Embryonic facial prominence (tissue), 1 donor: Measurements from ENCODE around the gene MANBA.
"Not testable (repeated sequence)": the region's sequence is repeated elsewhere in the genome, so short reads cannot be mapped to it uniquely, and the experiment has no call there.

Source experiments
- DNase-seq: peaks from one replicate; pipeline ENCODE4 v3.0.0-alpha.2; 2016; ENCODE audit errors: extremely low spot score

MANBA gene

DNA sequence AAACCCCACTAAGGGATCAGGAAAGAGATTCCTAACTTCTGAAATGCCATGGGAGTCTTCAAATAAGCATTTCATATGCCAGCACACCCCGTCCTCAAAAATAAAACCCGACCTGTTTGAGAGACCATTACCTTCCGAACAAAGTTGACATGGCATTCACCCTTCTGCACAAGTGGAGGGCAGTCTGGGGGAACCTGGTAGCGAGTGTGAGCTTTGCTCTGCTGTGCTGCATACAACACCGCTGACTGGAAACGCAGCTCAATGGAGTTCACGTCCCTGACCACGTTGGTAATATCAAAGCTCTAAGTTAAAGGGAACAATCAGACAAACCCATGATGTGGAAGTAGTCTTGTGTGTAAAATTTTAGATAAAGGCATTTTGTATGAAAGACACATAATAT lies 38.0 kb downstream of the MANBA start:
- no peak for DNase-seq

GRCh38 chr4:102718833-102719575 lies 41.8 kb downstream of the MANBA start:
- not testable (repeated sequence) for DNase-seq

DNA sequence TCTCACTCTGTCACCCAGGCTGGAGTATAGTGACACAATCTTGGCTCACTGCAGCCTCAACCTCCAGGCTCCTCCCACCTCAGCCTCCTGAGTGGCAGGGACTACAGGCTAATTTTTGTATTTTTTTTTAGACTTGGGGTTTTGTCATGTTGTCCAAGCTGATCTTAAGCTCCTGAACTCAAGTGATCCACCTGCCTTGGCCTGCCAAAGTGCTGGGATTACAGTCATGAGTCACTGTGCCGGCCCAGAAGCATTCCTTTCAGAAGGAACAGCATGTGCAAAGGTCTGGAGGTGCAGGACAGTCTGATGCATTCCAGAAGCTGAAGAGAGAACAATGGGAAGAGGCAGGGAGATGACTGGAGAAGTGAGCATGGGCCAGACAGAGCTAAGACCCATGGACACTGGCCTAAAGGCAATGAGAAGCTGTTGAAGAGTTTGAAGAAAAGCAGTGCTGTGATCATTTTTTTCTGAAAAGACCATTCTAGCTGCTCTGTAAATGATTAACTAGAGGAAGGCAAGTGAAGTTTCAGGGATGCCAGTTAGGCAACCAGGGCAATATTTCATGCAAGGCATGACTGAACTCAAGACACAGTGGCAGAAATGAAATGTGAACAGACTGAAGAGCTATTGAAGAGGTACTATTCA lies 43.2 kb downstream of the MANBA start:
- no peak for DNase-seq

DNA sequence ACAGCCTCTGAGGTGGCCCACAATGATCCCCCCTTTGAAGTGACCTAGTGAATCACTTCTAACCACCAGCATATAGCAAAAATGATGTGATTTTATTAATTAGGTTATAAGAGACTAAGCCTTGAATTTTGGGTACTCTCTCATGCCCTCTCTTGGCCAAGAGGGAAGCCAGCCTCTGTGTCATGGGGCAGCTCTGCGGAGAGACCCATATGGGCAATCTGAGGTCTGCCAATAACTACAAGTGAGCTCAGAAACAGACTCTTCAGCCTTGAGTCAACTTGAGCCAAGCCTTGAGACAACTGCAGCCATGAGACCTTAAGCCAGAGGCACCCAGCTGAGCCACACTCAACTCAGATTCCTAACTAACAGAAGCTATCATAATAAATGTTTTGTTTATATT lies 45.7 kb downstream of the MANBA start:
- DNase-seq = no peak

- not testable (repeated sequence) for DNase-seq
Measured at GRCh38 chr4:102713774-102714173, 47.0 kb downstream of the MANBA start.

DNA sequence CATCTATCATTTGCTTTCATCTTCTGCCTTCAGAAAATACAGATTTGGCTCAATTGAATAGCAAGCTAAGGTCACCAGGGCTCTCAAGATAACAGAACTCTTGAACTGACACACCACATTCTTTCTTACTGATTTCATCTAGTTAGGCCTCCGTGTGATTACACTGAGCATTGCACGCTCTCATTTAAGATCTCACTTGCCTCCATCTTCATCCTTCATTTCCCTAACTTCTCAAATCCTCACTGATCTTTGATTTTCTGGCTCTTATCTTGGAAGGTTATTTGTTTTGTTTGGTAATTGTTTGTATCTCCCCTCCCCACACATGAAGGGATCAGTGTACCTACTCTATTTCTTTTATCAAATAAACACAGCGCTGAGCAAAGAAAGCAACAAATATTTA lies 47.7 kb downstream of the MANBA start:
- DNase-seq = no peak

GRCh38 chr4:102710986-102711385 lies 49.8 kb downstream of the MANBA start:
- no peak for DNase-seq

- not testable (repeated sequence) for DNase-seq
Measured at GRCh38 chr4:102709060-102709459, 51.7 kb downstream of the MANBA start.

- DNase-seq = no peak
Measured at GRCh38 chr4:102707150-102707549, 53.6 kb downstream of the MANBA start.

DNA sequence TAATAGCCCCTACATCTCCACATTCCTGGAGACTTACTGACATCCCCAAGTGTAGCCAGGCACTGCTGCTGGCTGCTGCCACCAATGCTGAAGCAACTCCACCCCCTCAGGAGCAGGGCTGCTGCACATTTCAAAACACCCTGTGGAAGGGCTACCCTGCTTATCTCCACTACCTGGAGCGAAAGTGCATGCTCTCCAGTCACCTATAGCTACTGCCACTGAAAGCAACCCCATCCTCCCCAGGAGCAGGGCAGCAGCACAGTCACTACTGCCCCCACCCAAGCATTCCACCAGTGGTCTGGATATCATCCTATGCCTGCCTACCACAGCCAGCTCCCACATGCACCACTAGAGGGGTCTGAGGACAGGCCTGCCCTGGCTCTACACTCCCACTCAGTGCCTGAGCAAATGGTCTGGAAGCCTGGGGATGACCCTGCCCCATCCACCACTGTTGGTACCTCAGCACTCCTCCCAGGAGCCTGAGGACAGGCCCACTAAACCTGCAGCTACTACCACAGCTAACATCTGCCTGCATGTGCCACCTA lies 55.3 kb downstream of the MANBA start:
- DNase-seq = no peak

DNA sequence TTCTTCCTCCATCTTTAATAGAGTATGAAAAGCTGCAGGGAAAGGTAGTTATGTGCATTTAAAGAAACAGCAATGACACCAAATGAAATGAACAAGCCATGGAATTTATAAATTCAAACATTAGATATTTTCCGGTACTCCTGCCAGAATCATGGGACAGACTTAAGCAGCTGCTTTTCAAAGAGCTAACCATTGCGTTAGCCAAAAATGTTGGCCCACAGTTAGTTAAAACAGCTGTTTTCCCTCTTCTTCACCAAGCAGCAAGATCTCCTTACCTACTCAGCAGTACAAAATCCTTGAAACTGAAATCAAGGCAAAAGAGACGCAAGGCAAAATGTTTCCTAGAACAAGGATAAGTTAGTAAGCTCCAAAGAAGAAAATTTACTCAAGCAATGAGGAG lies 64.0 kb downstream of the MANBA start:
- DNase-seq = no peak

DNA sequence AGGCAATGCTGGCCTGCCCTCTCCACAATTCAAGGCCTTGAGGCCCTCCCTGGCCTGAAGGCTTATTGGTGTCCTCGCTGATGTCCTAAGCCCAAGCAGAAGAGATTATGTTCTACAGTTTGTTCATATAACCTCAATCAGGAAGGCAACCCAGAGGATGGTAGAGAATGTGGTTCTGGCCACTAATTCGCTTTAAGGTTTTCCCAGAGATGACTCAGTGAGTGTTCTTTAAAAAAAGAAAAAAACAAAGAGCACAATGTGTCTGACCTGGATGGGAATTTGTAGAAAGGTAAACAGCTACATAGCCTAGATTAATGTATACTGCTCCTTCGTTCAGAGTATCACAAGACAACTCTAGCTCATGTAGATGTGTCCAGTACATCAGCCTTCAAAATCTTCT lies 66.0 kb downstream of the MANBA start:
- DNase-seq = no peak

DNA sequence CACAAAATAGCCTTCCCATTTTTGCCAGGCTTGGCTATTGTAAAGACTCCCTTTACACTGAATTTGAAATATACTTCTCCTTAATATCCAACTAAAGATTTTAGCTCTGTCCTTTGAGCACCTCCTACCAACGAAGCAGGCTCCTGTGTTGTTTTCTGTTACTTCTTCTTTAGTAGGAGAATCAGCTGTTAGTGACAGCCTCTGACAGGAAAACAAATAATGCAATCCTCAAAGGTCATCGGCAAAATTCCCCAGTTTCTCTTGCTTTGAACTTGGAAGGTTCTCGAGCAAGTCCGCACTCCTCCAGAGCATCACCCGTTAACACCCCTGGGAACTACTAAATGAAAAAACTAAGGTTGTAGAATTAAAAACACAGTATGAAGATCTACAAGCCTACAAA lies 66.9 kb downstream of the MANBA start:
- no peak for DNase-seq

DNA sequence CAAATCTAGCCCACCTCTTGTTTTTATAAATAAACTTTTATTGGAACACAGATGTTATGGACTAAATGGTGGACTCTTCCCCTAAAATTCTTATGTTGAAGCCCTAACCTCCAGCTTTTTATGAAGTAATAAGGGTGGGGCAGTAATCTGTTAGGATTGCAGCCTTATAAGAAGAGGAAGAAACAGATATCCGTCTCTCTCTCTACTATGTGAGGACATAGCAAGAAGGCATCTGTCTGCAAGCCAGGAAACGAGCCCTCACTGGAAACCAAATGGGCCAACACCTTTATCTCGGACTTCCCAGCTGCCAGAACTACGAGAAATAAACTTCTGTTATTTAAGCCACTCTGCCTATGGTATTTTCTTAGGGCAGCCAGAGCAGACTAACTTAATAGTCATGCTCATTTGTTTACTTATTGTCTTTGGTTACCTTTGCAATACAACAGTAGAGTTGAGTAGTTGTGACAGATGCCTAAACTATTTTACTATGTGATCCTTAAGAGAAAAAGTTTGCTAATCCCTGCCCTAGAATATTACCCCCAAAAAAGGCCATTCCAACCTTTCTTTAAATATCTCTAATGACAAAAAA lies 67.4 kb downstream of the MANBA start:
- no peak for DNase-seq

GRCh38 chr4:102692474-102692873 lies 68.3 kb downstream of the MANBA start:
- no peak for DNase-seq

GRCh38 chr4:102687982-102688433 lies 72.8 kb downstream of the MANBA start:
- no peak for DNase-seq

DNA sequence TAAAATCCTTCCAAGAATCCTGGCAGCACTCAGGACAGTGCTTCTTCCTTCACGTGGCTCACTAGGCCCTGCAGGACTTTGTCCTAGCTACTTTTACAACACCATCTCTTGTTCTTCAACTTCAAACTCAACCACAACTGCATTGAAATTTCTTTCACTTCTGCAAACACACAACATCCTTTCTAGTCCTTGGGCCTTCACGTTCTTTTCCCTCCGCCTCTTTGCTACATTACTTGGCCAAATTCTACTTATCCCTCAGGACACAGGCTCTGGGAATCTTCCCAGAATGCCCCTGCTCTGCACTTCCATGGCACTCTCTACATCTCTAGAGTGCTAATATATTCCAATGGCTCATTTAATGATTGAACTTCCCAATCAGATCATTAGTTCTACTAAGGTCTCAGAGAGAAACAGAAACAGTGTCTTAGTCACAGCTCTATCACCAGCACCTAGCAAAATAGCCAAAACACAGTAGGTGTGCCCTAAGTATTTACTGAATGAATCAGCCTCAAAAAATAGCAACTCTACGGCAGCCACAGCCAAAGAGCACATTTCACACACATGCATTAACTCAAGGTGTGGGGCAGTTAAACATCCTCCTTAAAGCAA lies 73.3 kb downstream of the MANBA start:
- DNase-seq = no peak

GRCh38 chr4:102685768-102686167 lies 75.0 kb downstream of the MANBA start:
- no peak for DNase-seq

DNA sequence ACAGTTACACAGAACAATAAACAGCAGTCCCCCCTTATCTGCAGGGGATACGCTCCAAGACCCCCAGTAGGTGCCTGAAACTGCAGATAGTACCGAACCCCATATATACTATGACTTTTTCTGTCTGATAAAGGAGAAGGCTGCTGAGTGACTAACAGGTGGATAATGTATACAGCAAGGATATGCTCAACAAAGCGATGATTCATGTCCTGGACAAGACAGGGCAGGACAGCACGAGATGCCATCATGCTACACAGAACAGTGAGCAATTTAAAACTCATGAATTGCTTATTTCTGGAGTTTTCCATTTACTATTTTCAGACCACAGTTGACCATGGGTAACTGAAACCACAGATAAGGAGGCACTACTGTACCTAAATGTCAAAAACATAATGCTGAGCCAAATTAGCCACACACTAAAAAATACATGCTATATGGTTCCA lies 76.1 kb downstream of the MANBA start:
- no peak for DNase-seq

DNA sequence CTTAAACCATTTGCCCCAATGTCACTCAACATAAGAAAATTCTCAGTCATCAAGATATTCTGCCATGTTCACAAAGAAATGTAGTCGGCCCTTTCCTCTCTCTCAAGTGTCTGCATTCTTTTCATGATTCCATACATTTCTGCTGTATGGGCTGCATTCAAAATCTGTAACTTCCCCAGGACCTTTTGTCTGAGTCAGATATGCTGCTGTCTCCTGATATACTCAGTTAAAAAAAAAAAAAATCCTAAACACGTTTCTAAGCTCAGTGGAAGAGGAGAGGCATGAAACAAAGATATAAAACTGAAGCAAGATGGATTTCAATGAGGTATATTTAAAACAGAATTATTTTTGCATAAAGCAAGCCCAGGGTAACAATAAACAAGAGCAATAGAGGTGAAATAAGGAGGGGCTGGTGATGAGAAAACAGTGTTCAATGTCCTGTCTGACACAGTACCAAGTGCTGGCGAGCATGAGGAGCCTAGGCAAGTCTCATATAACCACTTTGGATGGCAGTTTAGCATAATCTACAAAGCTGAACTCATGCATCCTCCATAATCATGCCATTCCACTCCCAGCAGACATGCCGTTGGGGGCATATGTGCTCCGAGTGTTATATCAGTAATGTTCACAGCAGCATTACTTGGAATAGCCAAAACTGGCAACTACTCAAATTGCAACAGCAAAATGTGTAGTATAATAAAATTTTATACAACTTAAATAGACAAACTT lies 76.7 kb downstream of the MANBA start:
- no peak for DNase-seq

GRCh38 chr4:102678695-102679335 lies 82.0 kb downstream of the MANBA start:
- DNase-seq = no peak
